ENCODE measurements around the gene HIVEP3.

DNA sequence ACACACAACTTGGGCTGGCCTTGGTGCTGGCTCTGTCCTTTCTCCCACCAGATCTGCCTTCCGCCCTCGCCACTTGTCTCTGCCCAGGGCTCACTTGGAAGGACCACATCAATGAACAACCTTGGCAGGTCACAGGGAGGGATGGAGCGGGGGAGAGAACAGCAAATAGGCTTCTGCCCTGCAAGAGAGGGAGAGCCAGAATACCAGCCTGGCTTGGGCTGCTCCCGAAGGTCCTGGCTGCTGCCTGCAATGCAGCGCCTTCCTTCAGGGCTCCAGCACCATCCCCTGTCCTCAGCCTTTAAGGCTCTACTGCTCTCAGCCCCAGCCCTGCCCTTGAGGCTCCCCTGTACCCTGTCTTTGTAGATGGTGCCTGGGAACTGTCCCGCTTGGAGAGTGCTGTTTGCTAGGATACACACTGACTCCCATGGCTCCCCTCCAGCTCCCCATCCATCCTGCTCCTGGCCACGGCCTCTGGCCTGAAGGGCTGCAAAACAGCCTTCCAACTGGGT is 43.8 kb downstream of the HIVEP3 start:
- TF ChIP-seq, protein P1, sequence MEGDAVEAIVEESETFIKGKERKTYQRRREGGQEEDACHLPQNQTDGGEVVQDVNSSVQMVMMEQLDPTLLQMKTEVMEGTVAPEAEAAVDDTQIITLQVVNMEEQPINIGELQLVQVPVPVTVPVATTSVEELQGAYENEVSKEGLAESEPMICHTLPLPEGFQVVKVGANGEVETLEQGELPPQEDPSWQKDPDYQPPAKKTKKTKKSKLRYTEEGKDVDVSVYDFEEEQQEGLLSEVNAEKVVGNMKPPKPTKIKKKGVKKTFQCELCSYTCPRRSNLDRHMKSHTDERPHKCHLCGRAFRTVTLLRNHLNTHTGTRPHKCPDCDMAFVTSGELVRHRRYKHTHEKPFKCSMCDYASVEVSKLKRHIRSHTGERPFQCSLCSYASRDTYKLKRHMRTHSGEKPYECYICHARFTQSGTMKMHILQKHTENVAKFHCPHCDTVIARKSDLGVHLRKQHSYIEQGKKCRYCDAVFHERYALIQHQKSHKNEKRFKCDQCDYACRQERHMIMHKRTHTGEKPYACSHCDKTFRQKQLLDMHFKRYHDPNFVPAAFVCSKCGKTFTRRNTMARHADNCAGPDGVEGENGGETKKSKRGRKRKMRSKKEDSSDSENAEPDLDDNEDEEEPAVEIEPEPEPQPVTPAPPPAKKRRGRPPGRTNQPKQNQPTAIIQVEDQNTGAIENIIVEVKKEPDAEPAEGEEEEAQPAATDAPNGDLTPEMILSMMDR (IDR thresholded peaks at IDR 0.05), result no peak
- TF ChIP-seq EZH2 (IDR thresholded peaks at IDR 0.05; ENCODE audit: borderline replicate concordance, insufficient read depth, low read depth, low read length, poor library complexity, severe bottlenecking), result no peak
